Stimulated activated CD8-positive, alpha-beta memory T cell treated with anti-CD3 and anti-CD28 coated beads, Interleukin-7, amount 100 ng/mL, for 1 hour (primary cell): ENCODE results near the gene SBSN.
"Not testable (repeated sequence)": the region's sequence is repeated elsewhere in the genome, so short reads cannot be mapped to it uniquely, and the experiment has no call there.

Source experiments
- DNase-seq, 2 donors: peaks; one replicate each; pipeline ENCODE4 v3.0.0-alpha.2; 2020; ENCODE audit warnings: low read depth in 2 of 2

SBSN gene

DNA sequence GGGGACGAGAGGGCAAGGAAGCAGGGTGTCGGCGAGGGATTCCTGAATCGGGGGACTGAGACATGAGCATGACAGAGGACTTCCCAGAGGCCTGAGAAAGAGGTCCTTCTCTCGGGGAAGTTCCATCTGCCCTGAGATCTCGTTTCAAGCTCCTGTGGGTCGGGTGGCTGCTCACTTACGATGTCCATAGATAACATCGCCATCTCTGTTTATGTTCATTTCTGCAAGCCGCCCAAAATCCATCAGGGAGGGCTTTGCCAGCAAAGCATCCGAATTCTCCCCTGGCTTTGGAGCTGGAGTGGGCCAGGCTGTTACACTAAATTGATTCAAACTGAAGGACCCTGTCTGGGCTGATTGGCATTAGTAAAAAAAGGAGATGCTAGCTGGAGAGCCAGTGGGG, 20.6 kb downstream of the SBSN start:
- no peak for DNase-seq

DNA sequence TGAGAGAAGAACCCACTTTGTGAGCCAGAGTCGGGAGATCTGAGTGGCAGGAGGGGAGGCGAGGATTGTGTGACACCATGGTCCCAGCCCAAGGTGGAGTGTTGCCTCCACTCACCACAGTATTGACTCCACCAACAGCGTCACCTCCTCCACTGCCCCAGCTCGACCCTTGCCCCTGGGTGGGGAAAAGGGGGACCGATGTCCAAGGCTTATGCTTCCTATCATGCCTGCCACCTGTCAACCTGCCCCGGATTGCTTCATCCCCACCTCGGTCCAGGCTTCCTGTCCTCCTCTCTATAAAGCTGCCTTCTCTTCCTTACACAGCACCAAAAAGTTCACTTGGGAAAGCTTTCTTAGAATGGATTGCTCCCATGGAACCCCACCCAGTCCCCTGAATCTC, 22.1 kb downstream of the SBSN start:
- no peak for DNase-seq

DNA sequence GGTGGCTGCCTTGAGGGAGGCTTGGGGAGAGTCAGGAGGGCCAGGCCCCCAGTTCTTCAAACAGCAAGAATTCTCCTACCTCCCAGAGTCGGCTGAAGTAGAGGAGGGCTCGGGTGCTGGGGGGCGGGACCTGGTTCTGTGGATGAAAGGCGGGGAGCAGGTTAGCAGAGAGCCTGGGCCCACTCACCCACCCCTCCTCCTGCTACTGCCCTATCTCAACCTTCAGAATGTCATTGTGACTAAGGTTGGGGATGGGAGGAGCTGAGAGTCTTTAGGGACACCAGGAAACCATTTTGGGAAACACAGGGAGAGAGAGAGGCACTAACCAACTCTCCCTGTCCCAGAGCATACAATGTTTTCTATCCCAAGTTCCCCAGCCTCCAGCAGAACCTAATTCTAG, 25.4 kb downstream of the SBSN start:
- DNase-seq = no peak

DNA sequence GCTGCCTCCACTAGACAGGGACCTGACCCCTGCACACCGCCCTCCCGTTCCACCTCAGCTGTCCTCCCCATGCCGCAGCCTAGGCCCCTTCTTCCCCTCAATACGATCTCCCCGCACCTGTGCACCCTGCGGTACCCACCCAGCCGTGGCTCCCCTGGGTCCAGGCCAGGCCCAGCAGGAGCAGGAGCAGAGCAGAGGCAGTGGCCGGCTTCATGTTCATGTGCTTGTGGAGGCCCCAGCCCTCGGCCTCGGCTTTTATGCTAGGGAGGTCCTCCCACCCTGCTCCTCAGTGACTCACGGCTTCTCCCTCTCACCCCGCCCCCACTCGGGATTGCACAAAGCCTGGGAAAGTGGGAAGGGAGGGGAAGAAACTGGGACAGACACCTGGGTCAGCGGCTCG, 26.4 kb downstream of the SBSN start:
- no peak for DNase-seq

GRCh38 chr19:35500611-35501010, 27.5 kb downstream of the SBSN start:
- no peak for DNase-seq

DNA sequence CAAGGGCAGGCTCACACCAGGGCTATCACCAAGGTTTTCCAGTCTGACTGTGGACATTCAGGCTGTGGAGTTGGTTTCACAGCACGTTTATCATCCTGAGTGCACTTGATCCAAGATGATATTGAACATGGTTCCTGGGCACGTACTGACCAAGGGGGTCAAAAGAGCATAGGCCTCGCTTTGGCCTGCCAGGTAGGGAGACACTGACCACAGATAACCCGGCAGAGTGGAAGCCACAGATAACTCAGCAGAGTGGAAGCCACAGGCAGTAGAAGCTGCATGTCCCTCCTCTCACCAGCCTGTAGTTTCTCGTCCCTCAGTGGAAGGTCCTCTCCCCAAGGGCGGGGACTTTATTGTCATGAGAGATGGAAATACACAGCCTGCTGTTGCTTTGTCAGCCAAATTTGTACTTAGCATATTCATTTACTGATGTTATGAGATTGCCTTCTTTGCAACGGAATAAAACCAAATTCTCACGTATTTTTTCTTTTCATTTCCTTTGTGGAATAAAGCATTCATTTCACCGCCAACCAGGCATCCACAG, 29.1 kb downstream of the SBSN start:
- no peak for DNase-seq

- DNase-seq = no peak
These were observed 29.9 kb downstream of the SBSN start for GRCh38 chr19:35498220-35498619.

- DNase-seq = no peak
These were observed 30.7 kb downstream of the SBSN start for GRCh38 chr19:35497406-35497805.

GRCh38 chr19:35495107-35496064, 32.7 kb downstream of the SBSN start:
- peak; percentile 37 to 38 for DNase-seq

DNA sequence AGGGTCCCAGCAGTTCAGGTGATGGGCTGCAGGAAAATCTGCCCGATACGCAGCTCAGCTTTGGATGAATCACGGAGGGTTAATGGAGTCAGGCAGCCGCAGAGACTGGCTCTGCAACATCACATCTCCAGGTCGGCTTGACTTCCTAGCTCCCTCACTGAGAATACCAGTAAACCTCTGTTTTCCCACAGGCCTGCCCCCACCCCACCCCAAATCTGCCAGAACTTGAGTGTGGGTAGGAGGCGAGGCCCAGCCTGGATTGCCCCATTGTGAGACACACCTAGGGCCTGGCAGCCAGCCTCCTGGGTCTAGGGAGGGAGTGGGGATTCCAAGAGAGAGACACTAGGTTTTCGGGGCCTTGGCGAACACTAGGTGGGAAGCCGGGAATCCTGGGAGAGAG, 34.1 kb downstream of the SBSN start:
- no peak for DNase-seq

DNA sequence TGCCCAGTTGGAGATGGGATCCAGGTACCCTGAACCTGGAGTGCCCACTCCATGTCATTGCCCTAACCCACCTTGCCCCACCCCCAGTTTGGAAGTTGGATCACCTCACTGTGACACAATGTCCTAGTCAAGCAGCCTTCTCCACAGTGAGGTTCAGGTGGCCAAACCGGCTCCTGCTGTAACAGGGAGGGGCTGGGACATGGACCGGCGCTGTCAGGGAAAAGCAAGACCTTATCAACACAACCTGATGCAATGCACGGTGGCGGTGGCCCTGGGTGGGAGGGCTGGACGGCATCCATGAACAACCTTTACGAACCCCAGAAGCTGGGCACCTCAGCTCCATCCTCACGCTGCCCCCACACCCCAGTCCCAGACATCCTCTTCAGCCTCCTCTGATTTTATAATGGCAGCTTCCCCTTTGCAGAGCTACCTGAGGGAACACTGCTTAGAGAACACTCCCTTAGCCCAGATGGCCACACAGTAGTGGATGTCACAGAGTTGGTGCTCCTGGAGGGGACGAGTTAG, 36.2 kb downstream of the SBSN start:
- DNase-seq = no peak

- DNase-seq = no peak
These were observed 37.7 kb downstream of the SBSN start, which contains the start of gene KRTDAP for GRCh38 chr19:35490364-35490763. Gene KRTDAP (minus strand): TSS chr19:35490464. CDS start chr19:35490442, 22 bp downstream.

- no peak for DNase-seq
These were observed 39.4 kb downstream of the SBSN start for GRCh38 chr19:35488677-35489076.

- DNase-seq = no peak
These were observed 40.4 kb downstream of the SBSN start for GRCh38 chr19:35487656-35488182.

GRCh38 chr19:35486268-35486708, 41.8 kb downstream of the SBSN start:
- no peak for DNase-seq

DNA sequence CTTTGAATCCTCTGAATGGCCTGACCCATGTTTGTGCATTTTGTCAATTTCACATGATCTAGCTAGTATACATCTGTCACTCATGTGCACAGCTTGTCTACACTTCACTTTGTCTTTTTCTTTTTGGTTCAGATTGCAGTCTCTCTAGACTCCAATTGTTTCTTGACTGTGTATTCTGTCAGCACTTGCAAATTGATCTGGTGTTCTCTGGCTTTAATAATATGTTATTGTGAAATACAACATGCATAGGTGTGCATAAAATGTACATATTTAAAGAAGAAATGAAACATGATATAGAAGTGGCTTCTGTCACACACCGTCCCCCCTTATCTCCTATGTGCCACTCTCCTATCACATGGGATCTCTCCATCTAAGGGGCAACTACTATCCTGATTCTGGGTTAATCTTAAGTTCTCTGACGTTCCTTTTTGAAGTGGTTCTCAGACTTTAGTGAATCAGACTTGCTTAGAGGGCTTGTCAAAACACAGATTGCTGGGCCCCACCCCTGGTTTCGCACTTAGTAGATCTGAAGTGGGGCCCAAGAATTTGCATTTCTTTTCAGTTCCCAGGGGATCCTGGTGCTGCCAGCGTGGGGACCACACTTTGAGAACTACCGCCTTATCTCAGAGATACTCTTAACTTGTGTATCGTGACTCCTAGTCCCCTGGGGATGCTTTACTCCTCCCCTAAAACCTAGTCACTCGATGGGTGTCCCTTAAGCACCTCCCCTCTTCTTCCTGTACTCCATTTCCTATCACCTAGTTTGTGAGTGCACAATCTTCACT, 43.7 kb downstream of the SBSN start:
- no peak for DNase-seq

DNA sequence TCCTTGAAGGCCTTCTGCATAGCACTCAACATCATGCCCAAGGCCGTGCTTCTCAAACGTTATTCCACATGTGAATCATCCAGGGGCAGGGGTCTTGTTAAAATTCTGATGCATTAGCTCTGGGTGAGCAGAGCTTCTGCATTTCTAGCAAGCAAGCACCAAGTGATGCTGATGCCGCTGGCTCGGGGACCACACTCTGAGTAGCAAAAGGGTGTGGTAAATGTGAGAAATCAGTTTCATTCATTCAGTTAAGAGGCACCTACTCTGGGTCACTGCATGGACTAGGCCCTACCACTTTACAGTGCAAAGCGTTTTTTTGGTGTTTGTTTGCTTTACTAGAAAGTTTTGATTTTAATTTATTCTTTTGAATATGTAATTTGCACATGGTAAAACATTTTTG, 45.0 kb downstream of the SBSN start:
- DNase-seq = no peak

GRCh38 chr19:35478794-35479677, 49.1 kb downstream of the SBSN start:
- no peak for DNase-seq

- DNase-seq = no peak
These were observed 52.0 kb downstream of the SBSN start for GRCh38 chr19:35476149-35476548.

GRCh38 chr19:35474594-35474993, 53.5 kb downstream of the SBSN start:
- not testable (repeated sequence) for DNase-seq

DNA sequence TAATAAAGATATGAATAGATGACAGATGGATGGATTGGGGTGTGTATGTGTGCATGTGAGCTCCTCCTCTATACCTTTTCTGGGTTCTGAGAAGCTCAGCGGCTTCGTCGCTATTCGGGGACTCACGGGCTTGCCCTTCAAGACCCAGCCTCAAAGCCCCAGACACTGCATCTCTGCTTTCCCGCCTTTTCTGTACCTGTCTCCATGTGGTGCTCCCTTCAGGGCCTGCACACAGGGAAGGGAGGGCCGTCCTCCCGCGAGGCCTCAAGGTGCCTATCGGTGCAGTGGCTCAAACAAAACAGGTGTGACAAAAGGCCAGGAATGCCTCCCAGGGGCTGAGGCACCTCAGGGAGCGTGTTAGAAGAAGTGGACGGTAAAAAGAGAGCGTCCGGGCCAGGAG, 54.0 kb downstream of the SBSN start:
- DNase-seq = no peak
